CD4-positive, alpha-beta T cell treated with Interleukin-6 at 100 ng/mL for 8 hours (primary cell): Measurements from ENCODE around the gene RBP4.

Source experiments
- DNase-seq: peaks from one replicate; pipeline ENCODE4 v3.0.0-alpha.2; 2020; ENCODE audit warnings: mixed read lengths, low spot score

The RBP4 gene

DNA sequence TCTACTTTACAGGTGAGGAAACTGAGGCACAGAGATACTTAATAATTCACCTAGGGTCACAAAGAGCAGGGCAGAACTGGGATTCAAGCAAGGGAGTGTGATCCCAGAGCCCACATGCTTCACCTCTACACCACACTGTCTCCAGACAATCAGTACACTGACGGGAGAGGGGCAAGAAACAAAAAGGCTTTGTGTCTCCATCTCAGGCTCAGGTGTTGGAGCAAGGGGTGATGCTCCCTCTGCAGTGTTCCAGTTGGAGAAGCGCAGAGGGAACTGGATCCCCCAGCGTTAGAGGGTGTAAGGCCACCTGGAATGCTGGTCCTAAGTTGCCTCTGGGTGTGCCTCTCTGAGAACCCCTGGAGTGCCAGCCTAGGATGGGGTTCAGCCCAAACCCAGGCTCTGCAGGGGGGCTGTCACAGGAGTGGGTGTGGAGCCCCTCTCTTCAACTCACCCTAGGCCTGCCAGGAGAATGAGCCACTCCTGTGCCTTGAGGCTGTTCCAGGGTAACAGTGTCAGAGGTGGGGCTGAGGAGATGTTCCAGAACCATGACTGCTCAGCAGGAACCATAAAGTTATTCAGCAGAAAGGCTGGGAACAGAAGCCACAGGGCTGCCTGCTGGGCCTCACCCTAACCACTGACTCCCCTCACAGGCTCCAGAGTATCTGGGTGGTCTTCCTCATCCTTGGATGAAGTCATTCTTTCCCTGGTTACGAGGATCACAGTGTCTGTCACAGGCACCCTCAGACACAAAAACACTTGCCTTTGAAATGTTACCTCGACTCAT lies 5.5 kb downstream of the RBP4 start:
- no peak for DNase-seq

DNA sequence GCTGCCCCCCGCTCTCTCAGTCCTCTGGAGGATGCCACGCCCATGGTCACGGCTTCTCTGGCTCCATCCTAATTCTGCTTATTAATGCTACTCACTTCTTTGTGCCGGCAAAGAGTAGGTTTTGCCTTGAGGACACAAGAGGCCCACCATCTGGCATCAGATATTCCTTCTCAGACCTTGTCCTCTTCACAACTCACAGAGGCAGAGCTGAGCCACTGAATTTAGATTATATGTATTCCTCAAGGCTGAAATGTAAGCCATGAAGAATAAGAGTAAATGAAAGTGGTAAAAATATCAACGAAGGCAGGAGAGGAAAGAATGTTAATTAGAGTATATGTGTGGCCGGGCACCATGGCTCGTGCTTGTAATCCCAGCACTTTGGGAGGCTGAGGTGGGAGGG lies 6.5 kb downstream of the RBP4 start:
- no peak for DNase-seq

DNA sequence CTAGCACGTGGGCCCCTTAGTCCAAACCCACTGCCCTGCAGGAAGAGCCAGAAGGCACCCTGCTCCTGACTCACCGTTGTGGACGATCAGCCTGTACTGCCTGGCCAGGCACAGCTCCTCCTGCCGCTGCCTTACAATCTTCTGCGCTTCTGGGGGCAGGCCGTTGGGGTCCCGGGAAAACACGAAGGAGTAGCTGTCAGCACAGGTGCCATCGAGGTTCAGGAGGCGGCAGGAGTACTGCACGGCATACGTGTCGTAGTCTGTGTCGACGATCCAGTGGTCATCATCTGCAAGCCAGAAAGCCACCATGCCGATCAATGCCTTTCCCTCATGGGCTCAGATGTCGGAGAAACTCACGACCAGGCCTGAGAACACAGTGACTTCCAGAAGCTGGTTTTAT lies 7.3 kb downstream of the RBP4 start:
- no peak for DNase-seq

DNA sequence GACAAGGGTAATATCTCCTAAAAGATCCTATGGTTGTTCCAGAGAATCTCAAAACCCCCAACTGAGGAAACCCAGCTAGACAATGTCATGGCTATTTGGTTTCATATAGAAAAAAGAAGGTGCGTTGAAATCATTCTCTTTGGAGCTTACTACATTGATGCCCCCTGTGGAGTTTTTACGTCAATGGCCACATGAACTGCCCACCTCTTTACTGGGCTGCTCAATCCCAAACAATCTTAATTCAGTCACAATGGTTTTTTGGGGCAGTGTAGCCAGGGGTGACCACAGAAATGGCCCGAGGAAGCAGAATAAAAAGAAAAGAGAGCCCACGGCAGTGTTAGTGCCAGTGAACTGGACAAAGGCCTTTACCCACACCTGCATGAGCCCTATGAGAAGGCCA lies 7.8 kb downstream of the RBP4 start:
- DNase-seq, result no peak

DNA sequence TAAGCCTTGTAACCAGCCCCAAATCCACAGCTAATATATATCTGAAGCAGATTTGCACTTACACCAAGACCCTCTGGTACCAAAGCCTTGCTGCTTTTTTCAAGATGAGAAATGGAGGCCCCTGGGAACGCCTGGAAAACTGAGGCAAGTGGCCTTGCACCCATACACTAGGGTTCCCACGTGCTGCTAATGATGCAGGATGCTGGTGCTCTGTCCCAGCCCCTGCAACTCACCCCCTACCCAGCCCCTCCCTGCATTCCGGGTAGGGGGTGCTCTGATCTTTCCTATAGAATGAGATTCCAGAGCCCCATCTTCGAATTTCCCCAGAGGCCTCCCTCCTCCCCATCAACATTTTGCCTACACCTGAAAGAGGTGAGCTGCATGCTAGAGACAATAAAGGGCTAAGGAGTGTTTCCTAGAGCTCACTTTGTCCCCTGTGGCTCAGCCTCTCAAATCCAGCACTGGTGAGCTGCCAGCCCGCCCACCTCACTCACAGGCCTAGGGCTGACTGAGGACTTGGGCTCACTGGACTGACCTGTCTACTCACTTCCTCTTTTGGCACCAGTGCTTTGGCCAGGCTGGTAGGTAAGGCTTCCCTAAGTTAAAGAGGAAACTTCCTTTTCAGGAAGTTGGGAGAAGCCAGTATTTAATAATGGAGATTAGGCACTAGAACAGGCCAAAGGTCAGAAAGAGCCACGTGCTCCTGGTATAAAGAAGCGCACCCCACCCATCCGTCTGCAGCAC lies 9.8 kb downstream of the RBP4 start:
- no peak for DNase-seq

DNA sequence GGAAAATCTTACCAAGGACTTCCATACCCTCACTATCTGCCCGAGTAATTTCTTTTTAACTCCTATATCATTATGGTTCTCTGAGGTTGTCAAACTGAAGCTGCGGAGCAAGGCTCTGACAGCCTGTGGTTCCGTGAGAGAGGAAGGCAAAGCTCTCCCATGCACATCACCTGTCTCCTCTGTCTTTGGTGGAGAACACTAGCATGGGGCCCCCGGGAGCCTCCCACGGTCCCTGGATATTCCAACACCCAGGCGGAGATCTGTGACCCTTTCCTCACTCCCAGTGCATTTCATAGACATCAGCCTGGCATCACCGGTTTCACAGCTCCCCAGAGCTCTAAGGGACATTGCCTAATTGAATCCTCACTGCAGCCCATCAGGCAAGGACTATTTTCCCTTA lies 10.4 kb downstream of the RBP4 start:
- no peak for DNase-seq

DNA sequence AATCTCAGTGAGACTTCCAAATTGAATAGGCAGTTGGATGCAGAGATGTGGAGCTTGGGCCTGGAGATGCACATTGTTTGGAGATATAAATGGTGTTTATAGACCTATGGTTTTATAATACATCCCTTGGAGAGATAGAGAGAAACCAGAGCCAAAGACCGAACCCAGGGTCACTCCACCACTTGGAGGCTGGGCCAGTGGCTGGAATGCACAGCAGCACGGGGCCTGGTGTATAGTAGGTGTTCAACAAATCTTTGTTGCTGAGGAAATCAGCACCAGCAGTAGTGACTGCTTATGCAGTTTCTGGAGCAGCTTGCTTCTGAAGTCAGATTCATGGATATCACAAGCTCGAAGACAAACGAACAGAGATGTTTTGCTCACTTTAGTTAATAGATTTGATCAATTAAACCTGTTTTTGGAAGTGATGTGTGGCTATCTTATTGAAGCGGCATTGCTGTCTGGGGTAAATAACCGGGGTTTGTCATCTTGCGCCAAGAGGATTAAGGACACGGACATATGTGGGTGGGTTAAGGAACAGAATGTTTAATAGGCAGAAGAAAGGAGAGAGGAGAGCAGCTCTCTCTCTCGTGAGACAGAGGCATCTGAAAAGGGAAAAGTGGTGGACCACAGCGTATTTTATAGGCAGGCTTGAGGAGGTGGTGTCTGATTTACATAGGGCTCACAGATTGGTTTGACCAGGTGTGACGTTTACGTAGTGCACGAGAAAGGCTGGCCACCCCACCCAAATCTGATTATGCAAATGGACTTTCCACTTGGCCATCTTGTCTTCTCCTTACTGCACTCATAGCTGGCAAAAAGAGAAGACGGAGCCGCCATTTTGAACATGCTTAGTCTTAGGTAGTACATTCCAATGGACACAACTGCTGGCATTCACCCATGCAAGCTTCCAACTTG lies 11.1 kb downstream of the RBP4 start:
- no peak for DNase-seq

DNA sequence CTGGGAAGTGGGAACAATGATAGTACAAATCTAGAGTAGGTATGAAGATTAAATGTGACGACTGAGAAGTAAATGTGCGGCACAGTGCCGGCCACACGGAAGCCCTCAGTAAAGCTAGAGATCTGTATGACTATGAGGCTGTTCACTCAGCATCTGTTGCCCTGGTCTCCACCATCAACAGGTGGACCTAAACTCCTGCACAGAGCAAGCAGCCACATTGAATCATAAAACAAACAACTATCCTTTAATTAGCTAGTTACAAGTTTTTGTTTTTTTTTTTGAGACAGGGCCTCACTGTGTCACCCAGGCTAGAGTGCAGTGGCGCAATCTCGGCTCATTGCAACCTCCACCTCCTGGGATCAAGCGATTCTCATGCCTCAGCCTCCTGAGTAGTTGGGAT lies 16.6 kb downstream of the RBP4 start:
- DNase-seq, result no peak

DNA sequence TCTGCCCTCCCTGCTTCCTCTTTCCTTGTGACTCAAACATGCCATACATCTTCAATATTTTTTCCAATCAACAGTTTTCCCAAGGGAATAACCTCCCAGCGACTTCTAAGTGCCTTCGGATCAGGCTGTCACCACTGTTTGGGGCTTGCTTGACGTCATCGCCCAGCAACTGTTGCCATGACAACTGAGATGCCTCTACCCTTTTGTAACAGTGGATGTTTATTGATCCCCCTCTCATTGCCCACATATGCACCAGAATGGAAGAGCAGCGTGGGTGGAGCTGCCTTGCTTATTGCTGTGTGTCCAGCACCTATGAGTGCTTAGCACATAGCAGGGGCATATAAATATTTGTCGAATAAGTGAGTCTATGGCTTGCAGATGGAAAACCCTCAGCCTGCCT lies 20.2 kb downstream of the RBP4 start:
- DNase-seq, result no peak

DNA sequence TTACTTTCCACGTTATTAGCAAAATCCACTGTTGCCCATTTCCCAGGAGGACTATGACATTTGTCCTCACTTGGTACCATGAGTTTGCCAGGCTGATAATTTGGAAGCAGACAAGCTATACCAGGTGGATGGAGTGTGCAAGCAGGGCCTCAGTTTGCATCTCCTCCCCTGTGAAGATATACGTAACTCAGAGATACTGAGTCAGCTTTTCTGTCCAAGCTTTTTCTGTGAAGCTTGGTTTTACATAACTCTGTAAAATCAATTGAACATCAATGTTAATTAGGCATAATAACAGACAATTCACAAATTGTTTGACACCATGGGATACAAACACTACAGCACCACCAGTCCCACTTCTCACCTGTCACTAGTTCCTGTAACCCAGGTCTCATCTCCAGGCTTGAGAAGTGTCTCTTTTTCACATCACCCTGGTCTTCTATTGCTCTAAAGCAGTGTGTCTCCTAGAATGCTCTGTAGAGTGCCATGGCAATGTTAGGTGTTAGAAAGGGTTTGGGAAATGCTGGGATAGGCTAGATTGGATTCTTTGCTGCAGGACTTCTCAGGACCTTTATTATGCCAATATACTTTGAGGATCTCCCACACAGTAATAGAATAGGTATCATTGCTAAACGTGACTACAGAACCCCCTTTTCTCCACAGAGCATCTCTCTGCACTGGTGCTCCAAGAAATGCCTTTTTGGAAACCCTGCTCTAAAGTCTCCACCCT lies 20.9 kb downstream of the RBP4 start:
- no peak for DNase-seq

DNA sequence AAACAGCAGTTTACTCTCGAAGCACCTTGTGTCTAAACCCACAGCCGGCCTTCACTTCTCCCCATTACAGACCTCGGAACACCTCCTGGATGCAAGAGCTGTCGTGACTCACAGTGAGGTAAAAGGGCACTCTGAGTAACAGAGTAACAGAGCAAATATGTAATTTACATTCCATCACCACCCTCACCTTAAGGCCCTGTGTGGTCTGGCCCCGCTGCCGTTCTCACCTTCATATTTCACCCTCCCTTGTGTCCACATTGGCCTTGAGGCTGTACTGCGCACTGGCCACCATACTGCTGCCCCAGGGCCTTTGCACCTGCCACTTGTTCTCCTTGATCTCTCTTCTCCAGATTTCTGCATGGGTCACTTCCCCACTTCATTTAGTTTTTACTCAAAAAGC lies 21.9 kb downstream of the RBP4 start:
- DNase-seq, result no peak

DNA sequence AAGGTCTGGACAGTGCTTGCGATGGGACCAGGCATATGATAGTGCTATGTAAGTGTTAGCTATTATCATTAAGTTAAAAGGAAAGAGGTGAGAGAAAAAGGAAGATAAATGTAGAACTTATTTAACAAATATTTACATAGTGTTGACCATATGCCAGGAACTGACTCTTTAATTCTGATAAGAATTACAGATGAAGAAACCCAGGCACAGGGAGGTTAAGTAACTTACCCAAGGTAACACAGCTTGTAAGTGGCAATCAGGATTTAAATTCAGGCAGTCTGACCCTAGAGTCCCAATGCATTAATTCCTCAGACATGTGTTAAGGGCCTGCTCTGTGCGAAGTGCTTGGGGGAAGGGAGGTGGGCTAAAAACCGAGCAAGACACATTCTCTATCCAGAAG lies 23.5 kb downstream of the RBP4 start:
- DNase-seq, result no peak

DNA sequence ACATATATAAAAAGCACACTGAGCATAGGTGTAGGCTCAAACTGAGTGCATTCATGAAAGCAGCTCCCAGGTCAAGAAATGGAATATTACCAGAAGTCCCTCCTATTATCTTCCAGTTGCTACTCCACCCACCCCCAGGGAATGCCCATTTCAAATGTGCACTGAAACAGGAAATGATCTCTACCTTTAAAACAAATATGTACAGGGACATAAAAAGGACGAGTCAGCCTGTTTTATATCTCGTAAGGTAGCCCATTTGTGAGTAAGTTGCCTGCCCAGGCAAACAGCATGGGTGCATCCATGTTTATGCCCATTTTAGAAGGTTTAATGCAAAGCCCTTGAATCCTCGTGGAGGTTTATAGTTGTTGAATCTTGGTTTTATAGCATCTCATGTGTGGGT lies 24.1 kb downstream of the RBP4 start:
- no peak for DNase-seq

DNA sequence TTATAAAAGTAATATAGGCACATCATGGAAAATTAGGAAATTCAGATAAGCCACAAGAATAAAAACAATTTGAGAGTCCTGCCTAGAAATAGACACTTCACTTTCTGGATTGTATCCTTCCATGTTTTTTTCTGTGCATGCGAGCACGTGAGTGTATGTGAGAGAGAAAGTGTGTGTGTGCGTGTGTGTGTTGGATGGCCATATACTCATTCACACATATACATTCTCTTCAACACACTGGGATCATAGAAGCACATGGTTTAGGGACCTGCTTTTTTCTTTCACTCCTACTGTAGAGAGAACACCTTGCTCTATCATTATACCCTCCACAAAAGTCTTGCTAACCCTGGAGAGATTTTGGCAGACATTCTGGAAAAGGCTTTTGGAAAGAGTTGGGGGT lies 27.1 kb downstream of the RBP4 start:
- no peak for DNase-seq

DNA sequence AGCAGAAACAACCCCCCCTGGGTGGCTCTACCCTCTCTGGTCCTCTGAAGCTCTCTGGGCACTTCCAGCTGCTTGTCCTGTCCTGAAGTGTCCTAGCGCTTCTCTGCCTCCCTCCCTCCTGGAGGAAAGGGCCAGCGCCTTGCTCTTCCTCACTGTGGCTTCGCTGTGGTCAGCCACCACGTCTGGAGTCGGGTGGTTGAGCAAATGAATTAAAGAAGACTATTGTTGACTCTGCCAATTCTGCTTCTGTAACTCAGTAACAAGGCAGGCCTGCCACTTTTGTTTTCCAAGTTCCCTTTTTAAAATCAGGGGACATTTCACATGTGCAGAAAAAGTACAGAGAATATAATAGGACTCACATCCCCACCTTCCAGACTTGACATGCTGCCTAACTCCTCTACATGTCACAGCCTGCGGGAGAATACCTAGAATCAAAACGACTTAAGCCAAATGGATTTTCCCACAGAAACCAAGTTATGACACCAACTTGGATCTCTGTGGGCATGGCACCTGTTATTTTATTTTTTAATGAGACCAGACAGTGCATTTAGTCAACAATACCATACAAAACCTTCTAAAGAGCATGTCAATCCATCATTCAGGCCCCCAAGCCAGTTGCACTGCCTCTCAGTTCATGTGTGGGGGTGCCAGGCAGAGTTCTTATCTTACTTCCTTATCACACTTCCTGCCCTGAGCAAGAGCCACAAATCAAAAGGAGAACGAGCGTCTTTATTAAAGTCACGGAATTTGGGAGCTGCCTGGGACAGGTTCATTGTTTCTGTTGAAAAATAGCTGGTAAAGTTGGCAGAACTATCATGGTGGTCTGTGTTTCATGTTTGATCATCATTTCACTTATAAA lies 27.8 kb downstream of the RBP4 start:
- no peak for DNase-seq

DNA sequence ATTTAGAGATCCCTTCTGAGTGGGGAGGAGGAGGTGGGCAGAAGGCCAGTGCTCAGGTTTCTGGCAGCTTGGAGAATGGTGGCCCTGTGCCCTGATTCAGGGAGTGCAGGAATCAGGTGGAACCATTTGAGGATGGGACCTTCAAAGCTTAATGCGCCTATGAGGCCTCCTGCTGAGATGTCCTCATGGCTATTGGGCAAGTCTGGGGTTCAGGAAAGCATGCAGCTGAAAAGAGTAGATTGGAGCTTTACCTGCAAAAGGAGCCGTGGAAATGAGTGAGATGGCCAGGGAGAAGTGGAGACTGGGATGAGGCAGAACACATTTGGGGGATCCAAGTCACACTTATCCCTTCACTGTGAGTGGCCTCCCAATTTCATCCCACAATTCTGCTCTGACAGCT lies 28.4 kb downstream of the RBP4 start:
- no peak for DNase-seq

DNA sequence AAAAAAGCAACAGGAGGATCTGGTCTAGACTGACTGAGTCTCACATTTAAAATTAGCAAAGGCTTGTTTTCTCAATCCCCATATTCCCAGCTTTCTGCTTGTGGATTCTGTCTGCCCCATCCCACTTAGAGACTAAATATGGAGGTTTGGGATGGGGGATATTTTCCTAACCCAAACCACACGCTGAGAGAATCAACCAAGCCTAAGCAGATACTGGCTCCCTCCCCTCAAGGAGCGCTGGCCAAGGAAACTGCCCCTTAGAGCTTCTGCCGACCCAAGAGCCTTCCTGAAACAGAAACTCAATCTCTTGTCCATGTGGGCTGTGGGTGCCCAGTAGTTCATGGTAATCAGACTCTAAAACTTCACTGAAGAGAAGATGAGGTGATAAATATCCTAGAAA lies 30.7 kb downstream of the RBP4 start:
- DNase-seq, result no peak

DNA sequence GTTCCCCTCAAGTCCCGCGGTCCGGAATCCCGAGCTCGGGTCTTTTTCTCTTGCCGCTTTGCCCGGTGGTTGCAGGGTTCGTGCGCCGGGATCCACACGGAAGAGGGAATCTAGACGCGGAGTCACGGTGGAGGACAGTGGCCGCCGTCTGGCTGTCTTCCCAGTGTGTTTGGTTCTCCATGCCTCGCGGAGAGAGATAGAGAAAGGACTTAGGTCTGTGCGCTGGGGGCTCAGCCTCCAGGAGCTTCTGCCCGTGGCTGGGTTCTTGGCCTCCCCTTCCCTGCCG lies 33.0 kb downstream of the RBP4 start:
- no peak for DNase-seq

DNA sequence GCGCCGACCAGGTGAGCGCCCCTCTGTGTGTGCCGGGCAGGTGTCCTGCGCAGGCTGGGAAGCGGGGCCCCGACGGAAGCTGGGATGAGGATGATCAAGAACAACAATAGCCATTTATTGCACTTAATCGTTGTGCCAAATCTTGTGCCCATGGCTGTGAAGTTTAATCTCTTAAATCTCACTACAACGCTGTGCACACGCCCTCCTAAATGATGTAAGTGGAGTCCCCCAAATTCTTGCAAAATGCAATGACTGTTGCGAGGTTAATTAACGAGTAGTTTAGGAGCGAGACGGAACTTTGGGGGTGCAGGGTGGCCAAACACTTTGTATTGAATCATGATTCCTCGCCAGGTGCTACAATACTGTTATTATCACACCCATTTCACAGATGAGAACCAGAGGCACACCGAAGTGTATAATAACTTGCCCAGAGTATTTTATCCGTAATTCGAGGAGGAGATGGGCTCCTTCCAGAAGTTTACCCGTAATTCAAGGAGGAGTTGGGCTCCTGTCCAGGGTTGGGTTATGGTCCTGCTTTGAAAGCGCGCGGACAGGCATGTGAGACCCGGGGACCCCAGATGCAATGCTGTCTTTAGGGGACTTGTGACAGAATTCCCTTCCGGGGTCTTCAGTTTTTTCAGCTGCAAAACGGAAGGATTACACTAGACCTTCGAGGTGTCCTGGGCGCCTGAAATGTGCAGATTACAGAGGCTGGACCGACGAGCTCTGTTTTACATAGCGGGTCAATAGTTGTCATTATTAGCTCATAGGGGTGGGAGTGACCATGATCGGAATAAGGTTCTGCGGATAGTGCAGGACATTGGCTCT lies 33.5 kb downstream of the RBP4 start:
- no peak for DNase-seq
